ENCODE data around the gene NOD2.

- TF ChIP-seq POLR2AphosphoS5 (IDR thresholded peaks at IDR 0.05; ENCODE audit: insufficient read depth in 1 of 2, low read depth in 1 of 2), result peak in 1 of 2 donors; percentile 45
- TF ChIP-seq POLR2A (IDR thresholded peaks at IDR 0.05), result no peak
- TF ChIP-seq, protein P1, sequence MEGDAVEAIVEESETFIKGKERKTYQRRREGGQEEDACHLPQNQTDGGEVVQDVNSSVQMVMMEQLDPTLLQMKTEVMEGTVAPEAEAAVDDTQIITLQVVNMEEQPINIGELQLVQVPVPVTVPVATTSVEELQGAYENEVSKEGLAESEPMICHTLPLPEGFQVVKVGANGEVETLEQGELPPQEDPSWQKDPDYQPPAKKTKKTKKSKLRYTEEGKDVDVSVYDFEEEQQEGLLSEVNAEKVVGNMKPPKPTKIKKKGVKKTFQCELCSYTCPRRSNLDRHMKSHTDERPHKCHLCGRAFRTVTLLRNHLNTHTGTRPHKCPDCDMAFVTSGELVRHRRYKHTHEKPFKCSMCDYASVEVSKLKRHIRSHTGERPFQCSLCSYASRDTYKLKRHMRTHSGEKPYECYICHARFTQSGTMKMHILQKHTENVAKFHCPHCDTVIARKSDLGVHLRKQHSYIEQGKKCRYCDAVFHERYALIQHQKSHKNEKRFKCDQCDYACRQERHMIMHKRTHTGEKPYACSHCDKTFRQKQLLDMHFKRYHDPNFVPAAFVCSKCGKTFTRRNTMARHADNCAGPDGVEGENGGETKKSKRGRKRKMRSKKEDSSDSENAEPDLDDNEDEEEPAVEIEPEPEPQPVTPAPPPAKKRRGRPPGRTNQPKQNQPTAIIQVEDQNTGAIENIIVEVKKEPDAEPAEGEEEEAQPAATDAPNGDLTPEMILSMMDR (IDR thresholded peaks at IDR 0.05), result no peak
Measured at GRCh38 chr16:50685462-50686063, 7.8 kb upstream of the NOD2 start.
